Cardiac muscle cell (in vitro differentiated cells and primary cell): ENCODE measurements around the gene CDK13. TPM values are rescaled to one million over a fixed set of nuclear protein-coding genes. Genes with fewer than 3 reads are reported as not detected.

Source experiments
- DNase-seq, 2 donors: peaks; one replicate each; pipeline versions ENCODE4 v3.0.0 to v3.0.0-alpha.2; 2010 to 2017; ENCODE audit warnings: low read depth in 1 of 2, low spot score in 1 of 2
- H3K27ac ChIP-seq: fragments of 200-600 bp; sonication (generic); 2 replicates; pipeline ENCODE4 v1.5.1; 2016
- H3K27me3 ChIP-seq: fragments of 200-600 bp; sonication (generic); 2 replicates; pipeline ENCODE4 v1.6.0; 2016; ENCODE audit warnings: control low read depth
- H3K36me3 ChIP-seq: fragments of 200-600 bp; sonication (generic); 2 replicates; pipeline ENCODE4 v1.5.1; 2016; ENCODE audit warnings: control low read depth
- H3K4me1 ChIP-seq: fragments of 200-600 bp; sonication (generic); 2 replicates; pipeline ENCODE4 v1.8.1; 2017; ENCODE audit warnings: low read depth, mild to moderate bottlenecking, mixed run types
- H3K4me3 ChIP-seq: fragments of 200-600 bp; sonication (generic); 2 replicates; pipeline ENCODE4 v1.5.1; 2016; ENCODE audit warnings: mild to moderate bottlenecking
- H3K9me3 ChIP-seq: fragments of 200-600 bp; sonication (generic); 2 replicates; pipeline ENCODE4 v1.5.1; 2017; ENCODE audit warnings: low read depth, mild to moderate bottlenecking, control low read depth
- polyA plus RNA-seq: library from polyadenylated mRNA; unstranded; fragments of >200 nt; fragmentation: Nextera tagmentation; extraction: Ambion mirVana; gene quantifications from 2 replicates; pipeline ENCODE4 v1.2.1, GENCODE V29; 2016
- total RNA-seq: library from RNA; depleted of rRNA; stranded (reverse); fragments of >200 nt; gene quantifications from 2 replicates; pipeline ENCODE4 v1.2.3, GENCODE V29; 2016
- TF ChIP-seq, protein P1 (sequence below): IDR thresholded peaks from 2 replicates; pipeline ENCODE4 v1.5.1; 2012; ENCODE audit warnings: low read depth, mild to moderate bottlenecking, low read length

CDK13 gene
- total and polyA plus RNA-seq, 2 experiments from 2014 or later: 30.5 to 76.5 TPM

DNA sequence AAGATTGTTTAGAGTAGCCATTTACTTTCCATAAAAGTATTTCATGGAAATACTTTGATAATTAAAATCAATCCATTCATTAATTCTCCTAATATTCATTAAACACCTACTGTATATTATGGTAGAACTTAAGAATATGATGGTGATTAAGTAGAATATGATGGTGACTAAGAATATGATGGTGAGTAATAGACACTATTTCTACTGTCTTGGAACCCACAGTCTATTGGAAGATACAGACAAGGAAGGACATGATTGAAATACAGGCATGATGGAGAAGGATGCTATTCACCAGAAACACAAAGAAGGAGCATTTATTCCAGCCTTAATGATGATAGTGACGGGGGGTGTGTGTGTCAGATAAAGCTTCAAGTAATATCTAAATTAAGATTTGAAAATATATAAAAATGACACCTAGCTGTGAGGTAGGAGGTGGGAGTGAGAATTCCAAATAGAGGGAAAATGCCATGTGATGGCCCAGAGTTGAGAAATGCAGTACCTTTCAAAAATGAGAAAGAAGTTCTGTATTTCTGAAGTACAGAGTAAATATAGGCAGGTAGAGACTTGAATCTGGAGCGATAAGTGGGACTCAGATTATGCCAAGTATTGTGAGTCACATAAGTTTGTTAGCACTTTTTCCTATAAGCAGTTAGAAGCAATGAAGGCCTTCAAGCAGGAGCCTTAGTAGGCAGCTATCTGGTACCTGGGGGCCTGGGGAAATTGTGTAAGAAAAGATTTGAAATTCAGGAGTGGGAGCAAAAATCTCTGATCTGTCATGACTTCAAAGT, 12.5 kb upstream of the CDK13 start:
- TF ChIP-seq, protein P1, sequence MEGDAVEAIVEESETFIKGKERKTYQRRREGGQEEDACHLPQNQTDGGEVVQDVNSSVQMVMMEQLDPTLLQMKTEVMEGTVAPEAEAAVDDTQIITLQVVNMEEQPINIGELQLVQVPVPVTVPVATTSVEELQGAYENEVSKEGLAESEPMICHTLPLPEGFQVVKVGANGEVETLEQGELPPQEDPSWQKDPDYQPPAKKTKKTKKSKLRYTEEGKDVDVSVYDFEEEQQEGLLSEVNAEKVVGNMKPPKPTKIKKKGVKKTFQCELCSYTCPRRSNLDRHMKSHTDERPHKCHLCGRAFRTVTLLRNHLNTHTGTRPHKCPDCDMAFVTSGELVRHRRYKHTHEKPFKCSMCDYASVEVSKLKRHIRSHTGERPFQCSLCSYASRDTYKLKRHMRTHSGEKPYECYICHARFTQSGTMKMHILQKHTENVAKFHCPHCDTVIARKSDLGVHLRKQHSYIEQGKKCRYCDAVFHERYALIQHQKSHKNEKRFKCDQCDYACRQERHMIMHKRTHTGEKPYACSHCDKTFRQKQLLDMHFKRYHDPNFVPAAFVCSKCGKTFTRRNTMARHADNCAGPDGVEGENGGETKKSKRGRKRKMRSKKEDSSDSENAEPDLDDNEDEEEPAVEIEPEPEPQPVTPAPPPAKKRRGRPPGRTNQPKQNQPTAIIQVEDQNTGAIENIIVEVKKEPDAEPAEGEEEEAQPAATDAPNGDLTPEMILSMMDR: no peak
- H3K27ac ChIP-seq: no peak overlapping the region
- H3K4me3 ChIP-seq: no peak overlapping the region
- DNase-seq: no peak
- no peaks in the 10 kb centered on the region for H3K9me3 ChIP-seq
- H3K4me1 ChIP-seq: no peaks in the 10 kb centered on the region
- no peaks in the 10 kb centered on the region for H3K36me3 ChIP-seq
- no peaks in the 10 kb centered on the region for H3K27me3 ChIP-seq

DNA sequence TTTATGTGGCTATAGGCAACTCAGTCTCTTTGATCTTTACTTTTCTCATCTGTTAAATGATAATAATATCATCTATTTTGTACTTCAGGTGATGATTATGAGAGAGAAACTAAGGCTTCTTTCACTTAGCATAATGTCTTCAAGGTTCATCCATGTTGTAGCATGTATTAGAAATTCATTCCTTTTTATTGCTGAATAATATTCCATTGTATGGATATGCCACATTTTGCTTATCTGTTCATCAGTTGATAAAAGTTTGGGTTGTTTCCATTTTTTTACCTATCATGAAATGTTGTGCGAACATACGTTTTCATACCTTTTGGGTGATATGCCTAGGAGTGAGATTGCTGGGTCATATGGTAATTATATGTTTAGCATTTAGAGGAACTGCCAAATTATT, 7.2 kb upstream of the CDK13 start:
- Histone ChIP-seq H3K4me3 (no peak overlapping the region), H3K4me1 (no peaks in the 10 kb centered on the region), H3K36me3 (no peaks in the 10 kb centered on the region), H3K27me3 (no peaks in the 10 kb centered on the region), H3K9me3 (no peaks in the 10 kb centered on the region), H3K27ac (no peak overlapping the region)
- DNase-seq: no peak
- TF ChIP-seq, protein P1: no peak

DNA sequence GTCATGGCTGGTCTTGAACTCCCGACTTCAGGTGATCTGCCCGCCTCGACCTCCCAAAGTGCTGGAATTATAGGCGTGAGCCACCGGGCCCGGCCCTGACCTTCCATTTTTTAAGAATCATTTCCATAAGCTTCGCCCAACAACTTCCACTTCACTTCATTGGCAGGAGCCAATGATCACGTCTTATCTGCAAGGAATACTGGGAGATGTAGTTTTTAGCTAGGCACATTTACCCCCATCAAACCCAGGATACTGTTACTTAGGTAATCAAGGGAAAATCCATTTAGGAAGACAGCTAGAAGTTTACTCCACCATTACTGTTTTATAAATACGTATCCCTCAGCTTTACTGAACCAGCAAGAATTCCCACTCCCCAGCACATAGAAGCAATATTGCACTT, 3.4 kb upstream of the CDK13 start:
- Histone ChIP-seq H3K27me3 (no peaks in the 10 kb centered on the region), H3K4me3 (no peak overlapping the region), H3K27ac (no peak overlapping the region), H3K36me3 (no peaks in the 10 kb centered on the region), H3K4me1 (no peaks in the 10 kb centered on the region), H3K9me3 (no peaks in the 10 kb centered on the region)
- TF ChIP-seq, protein P1: no peak
- no peak for DNase-seq

DNA sequence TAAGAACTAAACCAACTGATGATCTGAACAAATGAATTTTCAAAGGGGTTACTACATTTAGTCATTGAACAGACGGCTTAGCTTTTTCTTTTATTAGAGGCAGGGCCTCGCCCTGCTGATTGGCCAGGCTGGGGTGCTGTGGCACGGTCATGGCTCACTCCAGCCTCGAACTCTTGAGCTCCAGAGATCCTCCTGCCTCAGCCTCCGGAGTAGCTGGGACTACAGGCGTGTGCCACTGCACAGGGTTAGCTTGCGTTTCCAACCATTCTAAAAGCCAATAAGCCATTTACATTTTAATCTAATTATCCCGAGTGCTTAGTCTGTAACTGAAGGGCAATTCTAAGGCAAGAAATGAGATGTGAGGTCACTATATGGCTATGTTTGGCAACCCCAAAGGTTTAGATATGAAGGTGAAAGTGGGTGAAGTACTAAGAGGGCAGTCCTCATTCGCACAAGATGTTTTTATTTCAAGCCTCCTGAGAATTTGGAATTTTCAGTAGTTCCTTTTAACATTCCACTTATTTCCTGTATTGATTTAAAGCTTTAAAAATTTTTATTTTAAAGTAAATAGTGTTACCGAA, 1.6 kb upstream of the CDK13 start:
- Histone ChIP-seq H3K27me3 (no peaks in the 10 kb centered on the region), H3K36me3 (no peaks in the 10 kb centered on the region), H3K27ac (peak overlapping the region; percentile 98), H3K4me1 (no peaks in the 10 kb centered on the region), H3K9me3 (no peaks in the 10 kb centered on the region), H3K4me3 (peak overlapping the region; percentile 50)
- peak in 1 of 2 donors; percentile 41 for DNase-seq
- TF ChIP-seq, protein P1: no peak

DNA sequence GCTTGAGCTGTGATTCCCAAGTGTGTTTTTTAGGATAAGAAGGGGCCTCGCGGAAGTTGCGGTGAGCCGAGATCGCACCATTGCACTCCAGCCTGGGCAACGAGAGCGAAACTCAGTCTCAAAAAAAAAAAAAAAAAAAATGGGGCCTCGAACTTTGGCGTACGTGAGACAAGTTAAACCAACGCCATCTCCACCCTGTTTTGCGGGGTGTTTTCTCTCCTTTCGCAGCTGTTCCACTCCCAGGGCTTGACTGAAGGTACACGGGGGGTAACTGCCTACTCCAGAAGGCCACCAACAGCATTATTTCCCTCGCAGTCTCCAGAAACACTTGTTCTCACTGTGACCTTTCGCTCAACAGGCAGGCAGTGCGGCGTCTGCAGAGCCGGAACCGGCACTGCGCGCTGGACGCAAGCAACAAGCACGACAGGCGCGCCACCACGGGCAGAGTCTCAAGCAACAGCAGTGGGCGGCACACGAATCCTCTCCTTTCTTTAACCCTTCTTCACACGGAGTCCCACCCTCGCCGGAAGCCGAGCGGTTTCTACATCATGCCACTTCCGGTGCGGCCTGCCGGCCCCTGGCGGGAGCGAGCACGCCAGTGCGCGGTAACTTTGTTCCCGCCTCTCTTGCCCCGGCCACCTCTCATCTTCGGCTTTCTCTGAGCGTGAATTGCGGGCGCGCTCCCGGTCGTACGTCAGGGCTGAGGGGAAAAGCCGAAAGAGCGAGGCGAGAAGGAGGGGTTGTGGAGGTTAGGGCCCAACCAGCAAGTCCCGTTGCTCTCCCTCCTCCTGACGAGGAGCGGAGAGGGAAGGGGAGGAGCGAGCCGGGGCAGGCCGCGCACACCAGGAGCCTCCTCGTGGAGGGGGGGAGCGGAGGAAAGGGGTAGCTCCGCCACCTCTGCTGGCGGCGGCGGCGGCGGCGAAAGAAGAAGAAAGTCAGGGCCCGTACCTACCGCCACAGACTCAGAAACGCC, 814 bp upstream of the CDK13 start:
- H3K9me3 ChIP-seq: no peaks in the 10 kb centered on the region
- no peaks in the 10 kb centered on the region for H3K27me3 ChIP-seq
- H3K4me1 ChIP-seq: no peaks in the 10 kb centered on the region
- H3K36me3 ChIP-seq: no peaks in the 10 kb centered on the region
- peak; percentile 99 to 100 for DNase-seq
- H3K27ac ChIP-seq: peak overlapping the region; percentile 98
- H3K4me3 ChIP-seq: peak overlapping the region; percentile 84
- TF ChIP-seq, protein P1: no peak
